ENCODE results near the gene C1orf87. TPM values are rescaled to one million over a fixed set of nuclear protein-coding genes. Genes with fewer than 3 reads are reported as not detected.
"Not testable (repeated sequence)": the region's sequence is repeated elsewhere in the genome, so short reads cannot be mapped to it uniquely, and the experiment has no call there.

Gene C1orf87
- total RNA-seq, 1 donor from 2014 or later, result not detected

GRCh38 chr1:59997479-59998115 lies 76.0 kb downstream of the C1orf87 start:
- intact Hi-C loops (cut with micrococcal nuclease), result no loop called here

DNA sequence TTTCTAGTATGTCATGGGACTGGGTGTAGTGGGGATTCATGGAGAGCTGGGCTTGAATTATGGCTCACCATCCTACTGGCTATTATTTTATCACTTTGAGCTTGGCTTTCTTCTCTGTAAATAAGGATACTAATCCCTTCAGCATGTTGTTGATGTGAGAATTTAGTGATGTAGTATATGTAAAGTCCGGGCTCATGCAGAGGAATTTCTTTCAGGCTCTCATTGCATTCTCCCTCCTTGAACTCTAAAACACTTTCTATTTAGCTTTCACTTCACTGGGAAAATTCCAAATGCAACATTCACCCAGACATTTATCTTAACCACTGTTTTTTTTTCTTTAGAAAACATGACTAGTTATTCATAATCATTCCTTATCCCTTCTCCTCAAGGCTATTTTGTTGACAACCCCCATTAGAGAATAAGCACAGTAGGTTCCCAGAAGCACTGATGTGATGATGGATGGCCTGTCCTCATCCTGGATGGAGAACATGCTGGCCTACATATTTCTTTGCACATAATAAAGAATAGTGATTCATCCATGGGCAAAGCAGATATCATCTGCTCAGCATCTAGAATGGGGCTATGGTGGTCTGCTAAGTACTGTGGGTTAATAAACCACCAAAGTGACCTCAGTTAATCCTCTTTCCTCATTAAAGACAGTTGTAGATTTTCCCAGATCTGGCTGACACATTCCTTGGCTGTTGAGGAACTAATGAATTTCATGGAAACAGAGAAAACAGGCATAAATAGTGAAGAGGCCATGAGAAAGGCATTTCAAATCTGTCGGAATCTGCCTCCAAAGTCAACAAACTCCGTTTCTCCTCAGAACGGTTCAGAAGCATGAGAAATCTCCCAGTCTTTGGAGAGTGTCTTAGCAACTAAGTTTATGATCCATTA lies 79.0 kb downstream of the C1orf87 start:
- intact Hi-C loops (cut with micrococcal nuclease), result no loop called here

DNA sequence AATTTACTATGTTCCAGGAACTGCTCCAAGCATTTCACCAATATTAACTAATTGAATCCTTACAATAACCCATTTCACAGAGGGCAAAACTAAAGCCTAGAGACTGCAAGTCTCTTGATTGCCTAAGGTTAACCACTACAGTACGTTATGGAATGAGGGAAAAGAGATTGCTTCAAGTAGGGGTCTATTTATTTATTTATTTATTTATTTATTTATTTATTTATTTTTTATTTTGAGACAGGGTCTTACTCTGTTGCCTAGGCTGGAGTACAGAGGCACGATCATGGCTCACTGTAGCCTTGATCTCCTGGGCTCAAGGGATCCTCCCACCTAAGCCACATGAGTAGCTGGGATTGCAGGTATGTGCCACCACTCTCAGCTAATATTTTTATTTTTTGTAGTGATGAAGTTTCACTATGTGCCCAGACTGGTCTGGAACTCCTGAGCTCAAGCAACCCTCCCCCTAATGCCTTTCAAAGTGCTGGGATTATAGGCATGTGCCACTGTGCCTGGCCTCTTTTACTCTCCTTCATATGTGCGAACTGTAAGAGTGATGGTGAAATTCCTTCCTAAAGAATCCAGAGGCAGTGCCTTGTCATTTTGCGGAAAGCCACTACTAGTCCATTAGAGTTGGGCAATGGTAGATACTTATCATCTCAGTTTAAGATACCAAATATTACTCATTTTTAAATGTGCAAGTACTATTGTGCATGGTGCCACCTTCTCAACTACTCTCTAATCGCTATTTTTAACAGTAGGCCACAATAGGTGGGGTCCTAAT lies 81.3 kb downstream of the C1orf87 start:
- intact Hi-C loops (cut with micrococcal nuclease), result no loop called here

GRCh38 chr1:59990470-59990869 lies 83.1 kb downstream of the C1orf87 start:
- intact Hi-C loops (cut with micrococcal nuclease), result no loop called here

DNA sequence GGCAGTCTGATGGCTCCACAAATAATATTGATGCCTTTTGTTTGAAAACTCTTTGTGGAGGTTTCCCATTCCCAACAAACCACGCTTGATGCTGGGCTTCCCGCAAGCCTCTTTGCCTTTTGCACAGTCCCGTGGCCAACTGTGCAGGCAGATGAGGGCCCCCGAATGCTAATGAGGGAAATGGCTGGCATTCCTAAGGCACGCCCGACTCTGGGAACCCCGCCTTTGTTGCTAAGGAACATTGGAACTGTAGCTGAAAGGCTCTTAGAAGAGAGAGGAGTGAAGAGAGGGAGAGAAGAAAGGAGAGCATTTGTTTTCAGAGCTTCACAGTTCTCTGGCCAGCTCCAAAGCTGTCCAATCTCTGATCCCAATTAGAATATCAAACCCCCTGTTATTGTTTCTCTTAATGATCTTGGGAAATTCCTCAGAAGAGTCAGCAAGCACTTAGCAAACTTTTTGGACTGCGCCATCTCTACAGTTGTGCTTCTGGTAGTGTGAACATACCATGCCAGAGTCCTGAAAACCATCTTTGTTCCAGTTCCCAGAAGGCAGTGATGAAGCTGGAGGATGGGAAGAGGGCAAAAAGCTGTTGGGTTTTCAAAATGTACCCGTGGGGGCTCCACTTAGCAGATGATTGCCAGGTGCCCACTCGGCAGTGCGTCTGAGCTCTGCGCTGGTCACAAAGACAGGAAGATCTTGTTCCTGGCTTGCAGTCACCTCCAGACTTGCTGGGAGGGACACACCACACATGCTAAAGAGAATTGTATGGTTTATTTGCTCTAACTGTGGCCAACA lies 86.9 kb downstream of the C1orf87 start:
- intact Hi-C loops (cut with micrococcal nuclease), result no loop called here

DNA sequence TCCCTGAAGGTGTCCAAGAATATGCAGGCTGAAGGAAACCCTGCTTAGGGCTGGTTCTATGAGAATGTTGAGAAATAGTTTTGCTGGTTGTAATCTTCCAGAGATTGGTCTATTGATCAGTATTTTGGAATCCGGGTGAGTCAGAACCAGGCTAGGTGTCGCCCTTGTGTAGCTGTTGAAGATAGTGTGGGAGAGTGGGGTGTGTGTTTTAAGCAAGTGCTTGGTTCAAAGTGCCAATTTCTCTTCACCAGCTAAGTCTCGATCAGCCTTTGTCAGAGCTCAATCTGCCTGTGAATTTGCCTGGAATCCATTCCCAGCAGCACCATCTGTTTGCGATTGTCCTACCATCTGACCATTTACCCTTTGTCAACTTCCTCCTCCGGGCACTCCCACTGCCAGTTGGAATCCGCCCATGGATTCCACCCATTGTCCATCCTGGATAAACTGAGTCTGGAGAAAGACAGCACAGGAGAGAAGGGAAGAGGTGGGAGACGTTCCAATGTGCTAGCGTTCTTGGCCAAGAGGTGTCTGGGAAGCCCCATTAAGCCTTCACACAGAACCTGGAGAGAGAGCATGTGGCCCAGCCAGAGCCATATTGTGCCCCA lies 87.6 kb downstream of the C1orf87 start:
- intact Hi-C loops (cut with micrococcal nuclease), result no loop called here

- intact Hi-C loops (cut with micrococcal nuclease), result loop anchor here (5.0 kb wide), 2 partner anchors 1473 to 1608 kb away; no protein-coding TSS in a partner anchor
Measured at GRCh38 chr1:59979666-59980065, 93.9 kb downstream of the C1orf87 start.

GRCh38 chr1:59978511-59978910 lies 95.1 kb downstream of the C1orf87 start:
- intact Hi-C loops (cut with micrococcal nuclease), result loop anchor here (5.0 kb wide), 2 partner anchors 1474 to 1609 kb away; no protein-coding TSS in a partner anchor

- intact Hi-C loops (cut with micrococcal nuclease), result loop anchor here (5.0 kb wide), 2 partner anchors 1474 to 1609 kb away; no protein-coding TSS in a partner anchor
Measured at GRCh38 chr1:59978026-59978425, 95.5 kb downstream of the C1orf87 start.

DNA sequence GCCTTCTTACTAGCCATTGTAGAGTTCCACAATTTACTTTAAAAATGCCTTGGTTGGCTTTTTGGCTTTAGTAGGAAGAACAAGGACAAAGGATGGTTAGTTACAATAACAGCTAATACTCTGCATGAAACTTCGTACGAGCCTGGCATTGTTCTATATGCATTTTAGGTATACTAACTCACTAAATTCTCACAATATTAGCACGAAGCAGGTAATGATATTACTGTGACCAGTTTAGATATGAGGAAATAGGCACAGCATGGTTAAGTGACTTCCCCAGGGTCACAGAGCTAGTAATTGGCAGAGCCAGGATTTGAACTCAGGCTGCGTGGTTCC lies 96.5 kb downstream of the C1orf87 start:
- intact Hi-C loops (cut with micrococcal nuclease), result loop anchor here (2.0 to 5.0 kb wide), 4 partner anchors 1066 to 1876 kb away; no protein-coding TSS in a partner anchor

GRCh38 chr1:59976194-59977074 lies 97.1 kb downstream of the C1orf87 start:
- intact Hi-C loops (cut with micrococcal nuclease), result loop anchor here (2.0 to 5.0 kb wide), 4 partner anchors 1066 to 1876 kb away; no protein-coding TSS in a partner anchor

DNA sequence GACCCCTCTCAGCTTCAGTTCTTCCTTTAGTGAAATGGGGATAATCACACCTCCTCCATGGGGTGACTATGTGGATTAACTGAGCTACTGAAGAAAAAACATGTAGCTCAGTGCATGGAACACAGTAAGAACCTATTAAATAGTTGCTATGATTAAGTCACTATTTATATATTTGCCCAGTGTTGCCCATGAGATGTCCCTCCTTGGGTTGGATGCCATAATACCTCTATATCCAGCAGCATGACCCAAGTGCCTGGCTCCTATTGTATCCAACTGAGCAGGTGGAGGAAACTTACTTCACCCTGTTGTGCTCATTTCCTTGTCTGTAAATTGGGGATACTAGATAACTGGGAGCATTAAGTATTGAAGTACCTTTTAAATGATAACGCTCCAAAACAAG lies 99.9 kb downstream of the C1orf87 start:
- intact Hi-C loops (cut with micrococcal nuclease), result loop anchor here (5.0 kb wide), 1 partner anchor 794 kb away; no protein-coding TSS in a partner anchor

GRCh38 chr1:59972216-59972927 lies 101.2 kb downstream of the C1orf87 start:
- intact Hi-C loops (cut with micrococcal nuclease), result loop anchor here (5.0 kb wide), 1 partner anchor 795 kb away; no protein-coding TSS in a partner anchor

GRCh38 chr1:59971464-59971911 lies 102.1 kb downstream of the C1orf87 start:
- intact Hi-C loops (cut with micrococcal nuclease), result loop anchor here (5.0 kb wide), 1 partner anchor 796 kb away; no protein-coding TSS in a partner anchor

DNA sequence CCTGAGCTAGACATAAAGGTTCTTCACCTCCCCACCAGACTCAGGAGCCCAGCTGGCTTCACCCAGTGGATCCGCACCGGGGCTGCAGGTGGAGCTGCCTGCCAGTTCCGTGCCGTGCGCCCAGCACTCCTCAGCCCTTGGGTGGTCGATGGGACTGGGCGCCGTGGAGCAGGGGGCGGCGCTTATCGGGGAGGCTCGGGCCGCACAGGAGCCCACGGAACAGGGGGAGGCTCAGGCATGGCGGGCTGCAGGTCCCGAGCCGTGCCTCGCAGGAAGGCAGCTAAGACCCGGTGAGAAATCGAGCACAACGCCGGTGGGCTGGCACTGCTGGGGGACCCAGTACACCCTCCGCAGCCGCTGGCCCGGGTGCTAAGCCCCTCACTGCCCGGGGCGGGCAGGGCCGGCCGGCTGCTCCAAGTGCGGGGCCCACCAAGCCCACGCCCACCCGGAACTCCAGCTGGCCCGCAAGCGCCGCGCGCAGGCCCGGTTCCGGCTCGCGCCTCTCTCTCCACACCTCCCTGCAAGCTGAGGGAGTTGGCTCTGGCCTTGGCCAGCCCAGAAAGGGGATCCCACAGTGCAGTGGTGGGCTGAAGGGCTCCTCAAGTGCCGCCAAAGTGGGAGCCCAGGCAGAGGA lies 103.9 kb downstream of the C1orf87 start:
- intact Hi-C loops (cut with micrococcal nuclease), result loop anchor here (5.0 kb wide), 1 partner anchor 798 kb away; no protein-coding TSS in a partner anchor

GRCh38 chr1:59968746-59969145 lies 104.8 kb downstream of the C1orf87 start:
- intact Hi-C loops (cut with micrococcal nuclease), result not testable (repeated sequence)

DNA sequence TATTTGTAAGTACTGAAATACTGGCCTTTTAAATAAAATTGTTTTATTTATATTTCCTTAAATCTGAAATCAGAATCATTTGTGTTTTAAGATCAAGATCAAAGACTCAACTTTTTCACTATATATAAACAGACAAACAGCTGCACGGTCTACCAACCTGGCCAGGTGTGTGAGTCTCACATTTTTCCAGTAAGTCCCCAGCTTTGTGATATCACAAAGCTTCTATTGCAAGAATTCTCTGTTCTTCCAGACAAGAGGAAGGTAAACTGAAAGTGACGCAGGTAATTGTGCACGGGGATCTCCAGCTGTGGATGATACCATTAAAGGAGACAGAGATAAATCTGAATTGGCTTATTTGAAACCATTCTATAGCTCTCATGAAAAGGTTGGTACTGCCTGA lies 105.8 kb downstream of the C1orf87 start:
- intact Hi-C loops (cut with micrococcal nuclease), result no loop called here
